DND-41 (cell line): ENCODE results near the gene PCDH9.

Source experiments
- ATAC-seq: fragments of 200-7000 bp; cut with Tn5 transposase; 3 replicates; pipeline ENCODE4 v1.9.1; 2021; ENCODE audit warnings: low read depth; ENCODE audit not compliant: insufficient read depth
- DNase-seq: peaks from one replicate; pipeline ENCODE4 v3.0.0-alpha.2; 2020
- H2AFZ ChIP-seq: 2 replicates; pipeline ENCODE4 v1.6.0; 2012; ENCODE audit warnings: low read depth, low read length
- H3K27ac ChIP-seq: 2 replicates; pipeline ENCODE4 v1.5.1; 2012; ENCODE audit warnings: low read length, inconsistent platforms
- H3K27me3 ChIP-seq: fragments of 200-600 bp; sonication (generic); 2 replicates; pipeline ENCODE4 v1.6.0; 2012; ENCODE audit warnings: low read length, mild to moderate bottlenecking, inconsistent platforms; ENCODE audit not compliant: insufficient read depth, poor library complexity
- H3K36me3 ChIP-seq: 2 replicates; pipeline ENCODE4 v1.5.1; 2012; ENCODE audit warnings: low read length, inconsistent platforms; ENCODE audit not compliant: insufficient read depth
- H3K4me1 ChIP-seq: 2 replicates; pipeline ENCODE4 v1.5.1; 2012; ENCODE audit warnings: mild to moderate bottlenecking, low read length; ENCODE audit not compliant: insufficient read depth
- H3K4me2 ChIP-seq: 2 replicates; pipeline ENCODE4 v1.6.0; 2012; ENCODE audit warnings: mild to moderate bottlenecking, moderate library complexity, low read length, inconsistent platforms; ENCODE audit not compliant: insufficient read depth
- H3K4me3 ChIP-seq, 2 experiments: fragments of 200-600 bp in 1 of 2; shearing (Covaris generic) in 1 of 2; 2 replicates each; pipeline ENCODE4 v1.5.1; 2012 to 2016; ENCODE audit warnings: inconsistent platforms in 2 of 2, low read length in 2 of 2, mild to moderate bottlenecking in 2 of 2, low read depth in 1 of 2, moderate library complexity in 1 of 2
- H3K79me2 ChIP-seq: 2 replicates; pipeline ENCODE4 v1.6.0; 2012; ENCODE audit warnings: low read length, inconsistent platforms; ENCODE audit not compliant: insufficient read depth
- H3K9ac ChIP-seq: 2 replicates; pipeline ENCODE4 v1.6.0; 2012; ENCODE audit warnings: low read depth, mild to moderate bottlenecking, inconsistent platforms, low read length, moderate library complexity
- H3K9me3 ChIP-seq: 2 replicates; pipeline ENCODE4 v1.5.1; 2012; ENCODE audit warnings: low read length, moderate library complexity, mild to moderate bottlenecking, inconsistent platforms; ENCODE audit not compliant: insufficient read depth, severe bottlenecking
- H4K20me1 ChIP-seq: 2 replicates; pipeline ENCODE4 v1.6.0; 2012; ENCODE audit warnings: low read length; ENCODE audit not compliant: insufficient read depth
- CTCF ChIP-seq: IDR thresholded peaks from 2 replicates; pipeline ENCODE4 v1.5.1; 2012; ENCODE audit warnings: borderline replicate concordance, low read length, moderate library complexity, mild to moderate bottlenecking; ENCODE audit not compliant: poor library complexity, severe bottlenecking; ENCODE audit errors: extremely low read depth
- EZH2 ChIP-seq: IDR thresholded peaks from 3 replicates; pipeline ENCODE4 v1.6.1; 2012; ENCODE audit warnings: borderline replicate concordance, low read depth, mild to moderate bottlenecking, moderate library complexity, low read length, inconsistent platforms; ENCODE audit not compliant: severe bottlenecking

The PCDH9 gene

DNA sequence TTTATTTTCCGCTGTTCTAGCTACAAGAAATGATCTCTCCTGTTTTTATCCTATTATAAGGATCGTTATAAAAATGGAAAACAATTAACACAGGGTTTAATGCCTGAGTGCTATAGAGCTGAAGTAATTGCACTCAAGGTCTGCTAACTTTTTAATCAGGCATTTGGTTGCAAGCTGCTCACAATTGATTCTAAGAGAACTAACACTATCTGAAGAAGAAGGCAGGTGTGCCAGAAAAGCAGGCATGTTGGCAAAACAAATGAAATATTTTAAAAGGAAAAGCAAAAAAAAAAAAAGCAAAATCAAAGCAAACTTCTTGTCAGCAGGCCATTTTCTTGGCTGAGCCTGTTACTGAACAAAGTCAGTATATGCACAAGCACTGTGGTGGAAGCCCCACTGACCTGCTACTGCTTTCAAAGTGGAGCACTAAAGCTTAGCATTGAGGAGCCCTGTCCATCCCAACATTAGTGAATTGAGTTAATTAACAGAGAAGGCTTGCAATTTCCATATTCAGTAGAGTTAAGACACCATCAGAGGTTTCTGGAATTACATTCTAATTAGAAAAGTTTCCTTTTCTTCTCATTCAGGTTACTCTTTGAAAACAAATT, 574.2 kb downstream of the PCDH9 start:
- ATAC-seq, result no peak
- H3K27ac ChIP-seq, result no peak overlapping the region
- H3K36me3 ChIP-seq, result no peaks in the 10 kb centered on the region
- H3K4me3 ChIP-seq, result no peak overlapping the region
- H2AFZ ChIP-seq, result no peak overlapping the region
- H3K27me3 ChIP-seq, result no peaks in the 10 kb centered on the region
- H3K9me3 ChIP-seq, result no peaks in the 10 kb centered on the region
- TF ChIP-seq CTCF (no peak), EZH2 (no peak)
- no peak overlapping the region for H3K9ac ChIP-seq
- H3K4me2 ChIP-seq, result no peak overlapping the region
- DNase-seq, result no peak
- no peaks in the 10 kb centered on the region for H4K20me1 ChIP-seq
- H3K4me1 ChIP-seq, result no peaks in the 10 kb centered on the region
- H3K79me2 ChIP-seq, result no peaks in the 10 kb centered on the region

DNA sequence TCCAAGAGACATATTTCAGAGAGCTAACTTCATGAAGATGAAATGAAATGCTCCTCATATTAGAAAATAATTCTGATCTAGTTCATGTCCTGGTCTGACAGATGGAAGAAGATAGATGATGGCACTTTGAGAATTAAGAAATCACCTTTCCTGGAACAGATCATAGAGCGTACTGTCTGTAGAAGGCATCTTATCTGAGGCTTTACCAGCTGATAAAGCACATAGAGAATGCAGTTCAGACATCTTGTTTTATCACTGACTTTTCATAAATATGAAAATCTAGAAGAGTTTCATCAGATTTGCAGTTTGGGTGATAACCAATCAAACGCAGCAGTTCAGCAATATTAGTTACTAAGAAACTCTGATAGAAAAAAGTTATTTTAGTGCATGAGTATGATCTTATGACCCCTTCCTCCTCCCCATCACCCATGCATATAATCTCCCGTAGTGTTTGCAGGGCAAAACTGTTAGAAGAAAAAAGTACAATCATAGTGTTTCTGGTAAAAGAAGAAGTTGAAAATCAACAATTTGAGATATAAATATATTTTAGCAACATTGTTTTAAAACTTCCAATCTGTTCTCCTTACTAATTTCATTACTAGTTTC, 585.2 kb downstream of the PCDH9 start:
- H3K27ac ChIP-seq, result no peak overlapping the region
- no peaks in the 10 kb centered on the region for H3K4me1 ChIP-seq
- no peaks in the 10 kb centered on the region for H3K36me3 ChIP-seq
- DNase-seq (no peak), ATAC-seq (no peak)
- H3K27me3 ChIP-seq, result no peaks in the 10 kb centered on the region
- H2AFZ ChIP-seq, result no peak overlapping the region
- no peak overlapping the region for H3K4me2 ChIP-seq
- H3K9me3 ChIP-seq, result peaks cover 2% of the 10 kb centered on the region
- H3K9ac ChIP-seq, result no peak overlapping the region
- no peak overlapping the region for H3K4me3 ChIP-seq
- no peaks in the 10 kb centered on the region for H4K20me1 ChIP-seq
- TF ChIP-seq EZH2, result no peak
- no peaks in the 10 kb centered on the region for H3K79me2 ChIP-seq

GRCh38 chr13:66640231-66640630, 589.9 kb downstream of the PCDH9 start:
- DNase-seq, result no peak
- no peak for ATAC-seq

More at GRCh38 chr13:66640231-66640630, 589.9 kb downstream of the PCDH9 start:
- Histone ChIP-seq H3K9me3 (no peaks in the 10 kb centered on the region), H3K27ac (no peak overlapping the region), H3K36me3 (no peaks in the 10 kb centered on the region), H3K79me2 (no peaks in the 10 kb centered on the region), H3K9ac (no peak overlapping the region), H2AFZ (no peak overlapping the region), H4K20me1 (no peaks in the 10 kb centered on the region), H3K4me2 (no peak overlapping the region), H3K4me1 (no peaks in the 10 kb centered on the region), H3K27me3 (no peaks in the 10 kb centered on the region), H3K4me3 (no peak overlapping the region)
- no peak for TF ChIP-seq CTCF
- no peak for TF ChIP-seq EZH2
